Esophagus (tissue), 2 donors: ENCODE data around the gene ASPA. TPM values are rescaled to one million over a fixed set of nuclear protein-coding genes. Genes with fewer than 3 reads are reported as not detected.

Experiments used
- H3K27ac ChIP-seq, 2 donors: one replicate each; pipeline ENCODE4 v1.5.1; 2013; ENCODE audit warnings: low read depth in 2 of 2, mild to moderate bottlenecking in 2 of 2, inconsistent platforms in 1 of 2, low read length in 1 of 2, moderate library complexity in 1 of 2
- H3K27me3 ChIP-seq, 2 donors: one replicate each; pipeline ENCODE4 v1.6.1; 2013; ENCODE audit warnings: low read length in 2 of 2, control low read depth in 1 of 2, mild to moderate bottlenecking in 1 of 2; ENCODE audit not compliant: insufficient read depth in 2 of 2, control insufficient read depth in 1 of 2
- H3K36me3 ChIP-seq, 2 donors: one replicate each; pipeline ENCODE4 v1.6.1; 2013; ENCODE audit warnings: low read length in 1 of 2; ENCODE audit not compliant: control insufficient read depth in 2 of 2, insufficient read depth in 2 of 2
- H3K4me1 ChIP-seq, 2 donors: one replicate each; pipeline ENCODE4 v1.6.1; 2013; ENCODE audit warnings: low read length in 1 of 2; ENCODE audit not compliant: control insufficient read depth in 2 of 2, insufficient read depth in 2 of 2
- H3K4me3 ChIP-seq, 2 donors: one replicate each; pipeline ENCODE4 v1.5.1; 2013; ENCODE audit warnings: low read length in 2 of 2, mild to moderate bottlenecking in 2 of 2, low read depth in 1 of 2, moderate library complexity in 1 of 2
- H3K9me3 ChIP-seq, 2 donors: one replicate each; pipeline ENCODE4 v1.6.1; 2013; ENCODE audit warnings: mild to moderate bottlenecking in 2 of 2, low read depth in 1 of 2, low read length in 1 of 2, moderate library complexity in 1 of 2; ENCODE audit not compliant: control insufficient read depth in 2 of 2, insufficient read depth in 1 of 2
- WGBS, 2 donors: extraction: QIAGEN DNeasy Blood & Tissue Kit; methylation state at CpG; one replicate each; pipeline ENCODE4 v1.1.7; 2013; 5-methylcytosine and 5-hydroxymethylcytosine counted together
- polyA plus RNA-seq, 2 donors: library from polyadenylated mRNA; stranded (reverse); fragments of 200-250 nt; gene quantifications; one replicate each; pipeline ENCODE4 v1.2.3, GENCODE V29; 2013
- donor health status: healthy with polysubstance abuse.
- donor health status: Bipolar disorder and iron deficiency.

ASPA gene
- polyA plus RNA-seq, 2 donors: 0.38 to 0.61 TPM

DNA sequence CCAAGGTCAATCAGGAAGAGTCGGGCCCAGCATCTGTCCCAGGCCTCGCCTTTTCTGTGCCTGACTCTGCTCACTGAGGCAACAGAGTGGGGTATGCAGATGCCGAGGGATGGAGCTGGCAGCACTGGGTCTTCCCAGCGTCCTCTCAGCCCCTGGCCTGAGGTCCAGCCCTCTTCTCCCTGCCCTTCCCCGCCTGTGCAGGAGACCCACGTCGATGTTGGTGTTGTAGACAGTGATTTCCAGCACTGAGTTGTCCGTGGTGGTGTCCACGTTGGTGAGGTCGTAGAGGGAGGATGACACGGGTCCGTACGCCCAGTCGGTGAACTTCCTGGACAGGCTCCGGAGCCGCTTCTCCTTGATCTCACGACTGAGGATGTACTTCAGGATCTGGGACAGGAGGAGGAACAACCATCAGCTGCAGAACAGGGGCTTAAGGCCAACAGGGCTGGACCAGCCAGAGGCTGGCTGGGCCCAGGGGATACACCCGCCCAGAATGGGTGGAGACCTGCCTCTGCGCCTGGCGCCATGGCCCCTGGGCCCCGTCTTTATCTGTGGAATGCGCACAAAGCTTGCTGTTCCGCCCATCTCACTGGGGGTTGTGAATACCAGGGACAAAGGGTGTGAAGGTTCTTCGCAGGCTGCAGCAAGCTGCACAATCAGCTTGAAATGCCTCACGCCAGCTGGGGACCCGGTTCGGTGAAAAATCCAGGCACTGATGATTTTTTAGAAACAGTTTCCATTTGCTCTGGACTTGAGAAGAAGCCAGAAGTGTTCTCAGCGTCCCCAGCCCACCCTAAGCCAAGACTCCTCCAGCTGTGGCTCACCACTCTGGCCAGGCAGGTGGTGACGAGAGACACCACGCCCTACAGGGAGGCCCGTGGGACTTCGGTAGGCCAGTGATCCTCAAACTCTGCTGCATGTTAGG, 54.3 kb downstream of the ASPA start:
- Histone ChIP-seq H3K4me3 (no peak overlapping the region), H3K27ac (peak overlapping the region; percentile 26 to 44), H3K27me3 (no peaks in the 10 kb centered on the region), H3K9me3 (no peaks in the 10 kb centered on the region), H3K36me3 (no peaks in the 10 kb centered on the region), H3K4me1 (no peaks in the 10 kb centered on the region)
- 44% methylated on average over 32 of the region's 32 CpGs for WGBS, 2 donors

DNA sequence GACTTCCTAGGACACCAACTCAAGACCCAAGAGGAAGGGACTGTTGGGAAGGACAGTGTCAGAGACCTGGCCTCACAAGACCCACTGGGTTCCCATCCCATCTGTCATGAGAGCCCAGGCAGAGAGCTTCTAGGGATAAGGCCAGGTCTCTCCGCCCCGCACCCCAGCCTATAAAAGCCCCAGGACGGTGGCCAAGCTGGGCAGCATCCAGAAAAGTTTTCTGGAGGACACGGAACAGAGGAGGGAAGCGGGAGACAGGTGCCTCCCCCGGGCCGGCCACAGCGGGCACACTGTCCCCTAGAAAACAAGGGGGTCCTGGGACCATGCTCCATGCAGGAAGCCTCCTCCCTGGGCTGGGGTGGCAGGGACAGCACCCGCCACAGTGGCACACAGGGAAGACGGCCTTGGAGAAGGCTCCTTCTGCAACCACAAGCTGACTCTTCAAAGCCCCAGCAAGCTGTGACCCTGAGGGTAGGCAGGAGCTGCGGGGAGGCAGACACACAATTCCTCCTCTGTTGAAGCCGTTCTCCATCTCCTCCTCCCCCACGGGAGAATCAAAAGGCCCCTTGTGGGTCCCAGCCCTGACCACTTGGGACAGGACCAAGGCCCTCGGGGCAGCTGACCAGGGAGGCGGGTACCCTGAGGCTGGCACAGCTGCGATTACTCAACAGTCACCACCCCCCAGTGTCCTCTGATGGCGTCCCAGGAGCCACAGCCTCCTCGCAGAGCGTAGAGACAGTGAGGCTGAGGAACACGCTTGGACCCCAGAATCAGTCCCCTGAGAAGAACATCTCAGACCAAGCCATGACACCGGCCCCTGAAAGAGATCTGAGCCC, 55.7 kb downstream of the ASPA start:
- H3K4me3 ChIP-seq: no peak overlapping the region
- no peaks in the 10 kb centered on the region for H3K36me3 ChIP-seq
- H3K9me3 ChIP-seq: no peaks in the 10 kb centered on the region
- H3K27me3 ChIP-seq: no peaks in the 10 kb centered on the region
- WGBS, 2 donors: 80 to 83% methylated on average over 20 to 21 of the region's 21 CpGs
- no peak overlapping the region for H3K27ac ChIP-seq
- H3K4me1 ChIP-seq: peaks cover 0 to 3% of the 10 kb centered on the region in 2 donors

DNA sequence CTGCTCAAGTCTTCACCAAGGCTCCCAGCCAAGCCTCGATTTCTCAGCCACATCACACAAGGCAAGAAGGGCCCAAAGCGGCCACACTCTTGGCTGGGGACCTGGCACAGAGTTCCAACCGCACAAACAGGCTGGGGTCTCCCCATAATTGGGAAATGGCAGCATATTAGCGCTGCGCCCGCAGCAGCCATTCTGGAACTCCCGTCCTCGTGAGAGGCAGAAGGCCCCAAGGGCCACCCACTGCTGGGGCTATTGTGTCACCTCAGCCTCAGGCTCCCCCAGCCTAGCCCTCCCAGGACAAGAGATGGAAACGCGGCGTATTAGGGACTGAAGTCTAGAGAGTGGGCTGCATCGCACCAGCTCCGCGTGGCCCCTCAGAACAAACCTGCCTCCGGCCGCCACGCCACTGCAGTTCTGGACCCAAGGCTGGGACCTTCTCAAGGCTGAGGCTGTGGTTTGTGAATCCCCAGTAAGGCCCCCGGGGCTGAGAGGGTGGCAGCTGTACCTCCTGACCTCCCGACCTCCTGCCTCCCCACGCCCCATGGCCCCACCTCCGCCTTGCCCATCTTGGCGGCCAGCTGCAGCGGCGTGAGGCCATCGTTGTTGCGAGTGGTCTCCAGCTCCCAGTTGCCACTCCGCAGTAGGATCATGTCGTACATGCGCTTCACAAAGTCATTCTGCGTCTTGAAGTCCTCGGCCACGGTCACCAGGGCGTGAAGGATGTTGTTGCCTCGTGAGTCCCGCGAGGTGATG, 56.5 kb downstream of the ASPA start:
- no peaks in the 10 kb centered on the region for H3K27me3 ChIP-seq
- no peak overlapping the region for H3K4me3 ChIP-seq
- no peaks in the 10 kb centered on the region for H3K9me3 ChIP-seq
- 88 to 89% methylated on average over 36 of the region's 36 CpGs for WGBS, 2 donors
- H3K36me3 ChIP-seq: no peaks in the 10 kb centered on the region
- no peak overlapping the region for H3K27ac ChIP-seq
- peaks cover 0 to 3% of the 10 kb centered on the region in 2 donors for H3K4me1 ChIP-seq

DNA sequence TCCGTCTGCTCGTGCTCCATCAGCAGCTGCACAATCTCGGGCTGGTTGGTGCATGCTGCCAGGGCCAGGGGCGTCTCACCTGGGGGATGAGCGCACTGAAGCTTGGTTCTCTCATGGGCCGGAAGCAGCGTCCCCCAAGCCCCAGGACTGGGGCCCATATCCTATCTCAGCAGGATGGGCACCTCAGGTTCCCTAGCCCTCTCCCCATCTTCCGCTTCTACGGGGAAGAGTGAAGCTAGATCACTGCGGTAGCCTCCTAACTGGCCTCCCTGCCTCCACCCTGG, 57.0 kb downstream of the ASPA start:
- H3K4me1 ChIP-seq: peaks cover 0 to 3% of the 10 kb centered on the region in 2 donors
- no peak overlapping the region for H3K4me3 ChIP-seq
- WGBS, 2 donors: 92 to 93% methylated on average over 10 of the region's 10 CpGs
- no peaks in the 10 kb centered on the region for H3K27me3 ChIP-seq
- H3K36me3 ChIP-seq: no peaks in the 10 kb centered on the region
- H3K27ac ChIP-seq: no peak overlapping the region
- H3K9me3 ChIP-seq: no peaks in the 10 kb centered on the region

DNA sequence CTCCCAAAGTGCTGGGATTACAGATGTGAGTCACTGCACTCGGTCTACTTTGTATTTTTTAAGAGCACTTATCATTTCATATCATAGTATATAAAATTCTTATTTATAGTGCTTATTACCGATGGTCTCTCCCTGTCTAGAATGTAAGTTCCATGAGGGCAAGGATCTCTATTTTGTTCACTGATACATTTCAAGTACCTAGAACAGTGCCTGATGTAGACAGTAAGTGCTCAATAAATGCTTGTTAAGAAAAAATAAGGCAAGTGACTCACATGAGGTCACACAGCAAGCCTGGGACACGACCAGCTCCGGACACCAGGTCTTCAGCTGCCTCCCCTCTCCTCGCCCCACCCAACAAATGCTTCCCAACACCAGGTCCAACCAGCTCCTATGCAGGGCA, 58.0 kb downstream of the ASPA start:
- no peaks in the 10 kb centered on the region for H3K27me3 ChIP-seq
- WGBS, 2 donors: 91 to 93% methylated on average over 5 of the region's 5 CpGs
- H3K9me3 ChIP-seq: no peaks in the 10 kb centered on the region
- no peak overlapping the region for H3K4me3 ChIP-seq
- H3K36me3 ChIP-seq: no peaks in the 10 kb centered on the region
- H3K4me1 ChIP-seq: peaks cover 0 to 3% of the 10 kb centered on the region in 2 donors
- H3K27ac ChIP-seq: no peak overlapping the region

DNA sequence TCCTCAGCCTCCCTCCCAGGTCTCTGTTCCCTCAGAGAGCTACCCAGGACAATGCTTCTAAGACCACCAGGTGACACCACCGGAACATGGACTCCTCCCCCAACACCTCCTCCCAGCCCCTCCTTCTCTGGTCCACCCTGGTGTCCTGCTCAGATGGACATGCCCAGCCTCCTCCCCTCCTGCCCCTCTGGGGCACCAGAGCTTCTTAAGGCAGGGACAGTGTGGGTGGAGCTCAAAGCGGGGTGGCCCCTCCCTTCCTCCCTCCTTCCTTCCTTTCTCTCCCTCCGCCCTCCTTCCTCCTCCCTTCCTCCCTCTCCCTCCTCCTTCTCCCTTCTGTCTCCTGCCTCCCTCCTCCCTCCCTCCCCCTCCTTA, 59.1 kb downstream of the ASPA start:
- peaks cover 0 to 3% of the 10 kb centered on the region in 2 donors for H3K4me1 ChIP-seq
- no peak overlapping the region for H3K27ac ChIP-seq
- 28 to 42% methylated on average over 3 of the region's 3 CpGs for WGBS, 2 donors
- H3K4me3 ChIP-seq: no peak overlapping the region
- no peaks in the 10 kb centered on the region for H3K36me3 ChIP-seq
- H3K9me3 ChIP-seq: no peaks in the 10 kb centered on the region
- H3K27me3 ChIP-seq: no peaks in the 10 kb centered on the region

DNA sequence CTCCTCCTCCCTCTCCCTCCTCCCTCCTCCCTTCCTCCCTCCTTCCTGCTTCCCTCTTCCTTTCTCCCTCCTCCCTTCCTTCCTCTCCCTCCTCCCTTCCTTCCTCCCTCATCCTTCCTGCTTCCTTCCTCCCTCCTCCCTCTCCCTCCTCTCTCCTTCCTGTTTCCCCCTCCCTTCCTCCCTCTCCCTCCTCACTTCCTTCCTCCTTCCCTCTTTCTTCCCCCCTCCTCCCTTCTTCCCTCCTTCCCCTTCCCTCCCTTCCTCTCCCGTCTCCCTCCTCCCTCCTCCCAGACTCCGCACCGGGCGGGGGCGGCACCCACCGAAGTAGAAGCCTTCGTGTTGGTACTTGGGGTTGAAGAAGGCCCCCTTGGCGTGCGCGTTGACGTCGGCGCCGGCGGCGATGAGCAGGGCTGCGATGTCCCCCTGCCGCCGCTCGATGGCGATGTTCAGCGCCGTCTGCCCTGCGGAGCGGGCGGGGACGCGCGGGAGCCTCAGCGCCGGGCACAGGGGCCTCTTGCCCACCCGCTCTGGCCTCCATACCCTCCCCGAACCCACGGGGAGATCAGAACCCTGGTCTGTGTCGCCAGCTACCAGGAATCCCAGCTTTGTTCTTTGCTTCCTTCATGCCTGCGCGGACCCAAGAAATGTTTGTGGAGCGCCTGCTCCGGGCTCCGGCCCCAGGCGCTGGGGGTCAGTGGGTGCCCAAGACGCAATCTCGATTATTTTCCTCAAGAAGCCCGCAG, 59.6 kb downstream of the ASPA start:
- Histone ChIP-seq H3K27ac (peak overlapping the region in 1 of 2 donors; percentile 29), H3K9me3 (no peaks in the 10 kb centered on the region), H3K4me3 (peak overlapping the region in 1 of 2 donors; percentile 21), H3K36me3 (no peaks in the 10 kb centered on the region), H3K27me3 (no peaks in the 10 kb centered on the region), H3K4me1 (peaks cover 0 to 3% of the 10 kb centered on the region in 2 donors)
- 5 to 7% methylated on average over 44 of the region's 44 CpGs for WGBS, 2 donors

DNA sequence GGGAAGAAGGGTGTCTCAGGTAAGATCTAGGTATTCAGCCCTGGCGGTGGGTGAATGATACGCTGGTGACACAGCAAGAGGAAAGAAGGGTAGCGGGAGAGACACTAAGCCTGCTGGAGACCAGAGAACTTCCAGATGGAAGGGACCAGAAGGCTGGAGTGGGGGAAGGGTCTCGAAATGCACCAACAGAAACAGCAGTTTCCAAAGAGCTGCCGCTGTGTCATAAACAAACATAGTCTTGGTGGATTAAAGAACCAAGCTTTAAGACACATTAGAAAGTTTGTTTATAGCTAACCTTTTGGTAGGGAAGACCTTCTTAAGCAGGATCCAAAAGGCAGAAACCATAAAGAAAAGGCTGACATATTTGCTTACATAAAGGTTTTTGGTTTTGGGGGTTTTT, 60.9 kb downstream of the ASPA start:
- WGBS, 2 donors: 84 to 85% methylated on average over 5 of the region's 5 CpGs
- Histone ChIP-seq H3K27me3 (no peaks in the 10 kb centered on the region), H3K27ac (no peak overlapping the region), H3K36me3 (no peaks in the 10 kb centered on the region), H3K9me3 (no peaks in the 10 kb centered on the region), H3K4me3 (no peak overlapping the region), H3K4me1 (peaks cover 0 to 3% of the 10 kb centered on the region in 2 donors)
